NCI-H1092 treated with DMSO at 0.1 percent for 48 hours (cell line): ENCODE measurements around the gene TEX12.
"Not testable (repeated sequence)": the region's sequence is repeated elsewhere in the genome, so short reads cannot be mapped to it uniquely, and the experiment has no call there.

Experiments
- DNase-seq: peaks from one replicate; lab custom pipeline; 2025; lab: John Stamatoyannopoulos, UW

TEX12 gene

GRCh38 chr11:112167145-112167544 lies at the start of gene TEX12:
Gene TEX12 (plus strand): TSS chr11:112167372. CDS start chr11:112169269, 1,897 bp downstream.
- no peak for DNase-seq

GRCh38 chr11:112118176-112118575 lies 49.0 kb upstream of the TEX12 start:
- no peak for DNase-seq

- no peak for DNase-seq
Observed at GRCh38 chr11:112121981-112122615, 45.1 kb upstream of the TEX12 start.

GRCh38 chr11:112123129-112123528 lies 44.0 kb upstream of the TEX12 start:
- no peak for DNase-seq

GRCh38 chr11:112127056-112127455 lies 40.1 kb upstream of the TEX12 start:
- no peak for DNase-seq

- peak; percentile 54 for DNase-seq
Observed at GRCh38 chr11:112128483-112129121, 38.6 kb upstream of the TEX12 start.

- no peak for DNase-seq
Observed at GRCh38 chr11:112129656-112130055, 37.5 kb upstream of the TEX12 start.

- DNase-seq, result no peak
Observed at GRCh38 chr11:112132737-112133136, 34.4 kb upstream of the TEX12 start.

- no peak for DNase-seq
Observed at GRCh38 chr11:112134473-112134872, 32.7 kb upstream of the TEX12 start.

GRCh38 chr11:112143597-112143996 lies 23.6 kb upstream of the TEX12 start:
- no peak for DNase-seq

GRCh38 chr11:112150517-112150916 lies 16.7 kb upstream of the TEX12 start:
- DNase-seq, result no peak

- DNase-seq, result no peak
Observed at GRCh38 chr11:112156153-112156955, 10.8 kb upstream of the TEX12 start.

GRCh38 chr11:112156956-112157766 lies 10.0 kb upstream of the TEX12 start:
- DNase-seq, result no peak

- DNase-seq, result no peak
Observed at GRCh38 chr11:112159098-112160065, 7.8 kb upstream of the TEX12 start.

- no peak for DNase-seq
Observed at GRCh38 chr11:112160091-112160848, 6.9 kb upstream of the TEX12 start.

- DNase-seq, result no peak
Observed at GRCh38 chr11:112161012-112161411, 6.2 kb upstream of the TEX12 start.

GRCh38 chr11:112162200-112162599 lies 5.0 kb upstream of the TEX12 start:
- not testable (repeated sequence) for DNase-seq

GRCh38 chr11:112162761-112163546 lies 4.2 kb upstream of the TEX12 start:
- DNase-seq, result no peak
